BLaER1 treated with 17β-estradiol and CSF1 and Interleukin-3, amounts not matched to agents 10 nM and 100 nM (cell line): ENCODE data around the gene MIGA2.
A peak's percentile ranks its signal among the peaks of the same experiment; 100 is the strongest.

Source experiments
- H3K27ac ChIP-seq, 11 experiments: shearing (Covaris generic); formaldehyde crosslinking; 2 replicates each; pipeline ENCODE4 v1.8.1; 2022
- H3K27me3 ChIP-seq, 11 experiments: shearing (Covaris generic); formaldehyde crosslinking; 2 replicates each; pipeline ENCODE4 v1.8.1; 2022
- H3K36me3 ChIP-seq, 11 experiments: shearing (Covaris generic); formaldehyde crosslinking; 2 replicates each; pipeline ENCODE4 v1.8.1; 2022
- H3K4me1 ChIP-seq, 10 experiments: shearing (Covaris generic); formaldehyde crosslinking; 2 replicates each; pipeline ENCODE4 v1.8.1; 2022
- H3K4me2 ChIP-seq, 11 experiments: shearing (Covaris generic); formaldehyde crosslinking; 2 replicates each; pipeline ENCODE4 v1.8.1; 2022
- H3K4me3 ChIP-seq, 10 experiments: shearing (Covaris generic); formaldehyde crosslinking; 2 replicates each; pipeline ENCODE4 v1.8.1; 2022
- H3K9ac ChIP-seq, 11 experiments: shearing (Covaris generic); formaldehyde crosslinking; 2 replicates each; pipeline ENCODE4 v1.8.1; 2022
- H3K9me3 ChIP-seq, 11 experiments: shearing (Covaris generic); formaldehyde crosslinking; replicated peaks in 1 of 11; 2 replicates each; pipeline ENCODE4 v1.8.1; 2022
- H4K20me1 ChIP-seq, 11 experiments: shearing (Covaris generic); formaldehyde crosslinking; 2 replicates each; pipeline ENCODE4 v1.8.1; 2022
- Cebpa-rat ChIP-seq, 11 experiments: shearing (Covaris generic); IDR thresholded peaks; 2 replicates each; pipeline ENCODE4 v1.8.1; 2022

MIGA2 gene

GRCh38 chr9:129036241-129036922 is at the start of gene MIGA2:
Gene MIGA2 (plus strand): TSS chr9:129036626. CDS start chr9:129040595, 3,969 bp downstream.
- Histone ChIP-seq H3K36me3 (peaks cover 10 to 22% (median 17%) of the 10 kb centered on the region in 11 experiments), H3K9ac (peak within 1 kb of the TSS; percentile 72 to 91 (median 86)), H3K27me3 (no peaks in the 10 kb centered on the region), H3K4me2 (peak within 1 kb of the TSS; percentile 86 to 99 (median 97)), H3K27ac (peak within 1 kb of the TSS; percentile 31 to 84 (median 75); a peak in 21 of 22 replicates), H3K4me1 (peaks cover 25 to 33% (median 27%) of the 10 kb centered on the region in 10 experiments), H3K4me3 (peak within 1 kb of the TSS; percentile 85 to 98 (median 94)), H3K9me3 (no peaks in the 10 kb centered on the region), H4K20me1 (peaks cover 0 to 44% (median 30%) of the 10 kb centered on the region in 11 experiments; a peak in 17 of 22 replicates)
- TF ChIP-seq Cebpa-rat (IDR thresholded peaks at IDR 0.05), result no peak

- no peaks in the 10 kb centered on the region for H3K9me3 ChIP-seq
- no peak overlapping the region for H3K4me2 ChIP-seq
- H3K4me3 ChIP-seq, result no peak overlapping the region
- peaks cover 0 to 23% (median 11%) of the 10 kb centered on the region in 10 experiments; a peak in 11 of 20 replicates for H3K4me1 ChIP-seq
- peaks cover 0 to 8% (median 0%) of the 10 kb centered on the region in 11 experiments; a peak in 3 of 22 replicates for H4K20me1 ChIP-seq
- peaks cover 96 to 100% (median 100%) of the 10 kb centered on the region in 11 experiments for H3K36me3 ChIP-seq
- TF ChIP-seq Cebpa-rat (IDR thresholded peaks at IDR 0.05), result no peak
- H3K27ac ChIP-seq, result no peak overlapping the region
- H3K27me3 ChIP-seq, result no peaks in the 10 kb centered on the region
- H3K9ac ChIP-seq, result no peak overlapping the region
Observed at GRCh38 chr9:128986671-128987070, 49.8 kb upstream of the MIGA2 start.

GRCh38 chr9:128987805-128988204 is 48.6 kb upstream of the MIGA2 start:
- peaks cover 0 to 35% (median 13%) of the 10 kb centered on the region in 10 experiments; a peak in 13 of 20 replicates for H3K4me1 ChIP-seq
- H3K4me3 ChIP-seq, result no peak overlapping the region
- H3K9ac ChIP-seq, result no peak overlapping the region
- H3K27me3 ChIP-seq, result no peaks in the 10 kb centered on the region
- no peaks in the 10 kb centered on the region for H3K9me3 ChIP-seq
- TF ChIP-seq Cebpa-rat (IDR thresholded peaks at IDR 0.05), result no peak
- peaks cover 0 to 18% (median 0%) of the 10 kb centered on the region in 11 experiments; a peak in 4 of 22 replicates for H4K20me1 ChIP-seq
- no peak overlapping the region for H3K4me2 ChIP-seq
- H3K27ac ChIP-seq, result no peak overlapping the region
- H3K36me3 ChIP-seq, result peaks cover 92 to 100% (median 99%) of the 10 kb centered on the region in 11 experiments

- TF ChIP-seq Cebpa-rat (IDR thresholded peaks at IDR 0.05), result no peak
- Histone ChIP-seq H3K4me2 (no peak overlapping the region; a peak in 1 of 22 replicates), H4K20me1 (peaks cover 0 to 51% (median 19%) of the 10 kb centered on the region in 11 experiments; a peak in 13 of 22 replicates), H3K36me3 (peaks cover 90 to 100% (median 99%) of the 10 kb centered on the region in 11 experiments), H3K27me3 (no peaks in the 10 kb centered on the region), H3K4me3 (no peak overlapping the region), H3K9ac (no peak overlapping the region), H3K27ac (no peak overlapping the region), H3K9me3 (no peaks in the 10 kb centered on the region), H3K4me1 (peaks cover 5 to 73% (median 39%) of the 10 kb centered on the region in 10 experiments; a peak in 16 of 20 replicates)
Observed at GRCh38 chr9:128992995-128993394, 43.4 kb upstream of the MIGA2 start.

- Histone ChIP-seq H3K4me3 (no peak overlapping the region), H3K27ac (peak overlapping the region in 2 of 11 experiments; percentile 5 to 26; a peak in 2 of 22 replicates), H3K9me3 (no peaks in the 10 kb centered on the region), H3K9ac (peak overlapping the region in 5 of 11 experiments; percentile 6 to 40 (median 33); a peak in 4 of 22 replicates), H3K4me1 (peaks cover 5 to 59% (median 33%) of the 10 kb centered on the region in 10 experiments; a peak in 16 of 20 replicates), H3K36me3 (peaks cover 87 to 100% (median 99%) of the 10 kb centered on the region in 11 experiments), H4K20me1 (peaks cover 0 to 57% (median 21%) of the 10 kb centered on the region in 11 experiments; a peak in 14 of 22 replicates), H3K27me3 (no peaks in the 10 kb centered on the region), H3K4me2 (peak overlapping the region in 8 of 11 experiments; percentile 3 to 65 (median 62); a peak in 13 of 22 replicates)
- no peak for TF ChIP-seq Cebpa-rat (IDR thresholded peaks at IDR 0.05)
Observed at GRCh38 chr9:128995791-128996190, 40.6 kb upstream of the MIGA2 start.

- Histone ChIP-seq H3K4me3 (no peak overlapping the region), H3K9me3 (no peaks in the 10 kb centered on the region), H3K27ac (no peak overlapping the region), H4K20me1 (peaks cover 0 to 60% (median 22%) of the 10 kb centered on the region in 11 experiments; a peak in 14 of 22 replicates), H3K9ac (no peak overlapping the region), H3K4me1 (peaks cover 0 to 32% (median 25%) of the 10 kb centered on the region in 10 experiments; a peak in 15 of 20 replicates), H3K27me3 (no peaks in the 10 kb centered on the region), H3K4me2 (no peak overlapping the region), H3K36me3 (peaks cover 94 to 100% (median 100%) of the 10 kb centered on the region in 11 experiments)
- TF ChIP-seq Cebpa-rat (IDR thresholded peaks at IDR 0.05), result no peak
Observed at GRCh38 chr9:128998462-128998861, 38.0 kb upstream of the MIGA2 start.

- no peak for TF ChIP-seq Cebpa-rat (IDR thresholded peaks at IDR 0.05)
Observed at GRCh38 chr9:128999581-129000206, 36.7 kb upstream of the MIGA2 start.

GRCh38 chr9:129001504-129002325 is 34.7 kb upstream of the MIGA2 start:
- no peak for TF ChIP-seq Cebpa-rat (IDR thresholded peaks at IDR 0.05)
- Histone ChIP-seq H3K27ac (no peak overlapping the region), H3K4me2 (no peak overlapping the region), H3K4me1 (peaks cover 0 to 4% (median 0%) of the 10 kb centered on the region in 10 experiments; a peak in 3 of 20 replicates), H3K27me3 (no peaks in the 10 kb centered on the region), H4K20me1 (peaks cover 3 to 59% (median 24%) of the 10 kb centered on the region in 11 experiments; a peak in 17 of 22 replicates), H3K36me3 (peaks cover 90 to 100% (median 99%) of the 10 kb centered on the region in 11 experiments), H3K4me3 (no peak overlapping the region), H3K9me3 (no peaks in the 10 kb centered on the region), H3K9ac (0 out of 22 replicates have a peak overlapping the region, but pooled peaks of 1 of the 11 experiments have one; percentile 9)

More at GRCh38 chr9:128999581-129000206, 36.7 kb upstream of the MIGA2 start:
- peaks cover 91 to 100% (median 99%) of the 10 kb centered on the region in 11 experiments for H3K36me3 ChIP-seq
- H3K9me3 ChIP-seq, result no peaks in the 10 kb centered on the region
- H3K4me2 ChIP-seq, result no peak overlapping the region
- H3K27ac ChIP-seq, result no peak overlapping the region
- H4K20me1 ChIP-seq, result peaks cover 0 to 59% (median 22%) of the 10 kb centered on the region in 11 experiments; a peak in 14 of 22 replicates
- H3K4me3 ChIP-seq, result no peak overlapping the region
- H3K27me3 ChIP-seq, result no peaks in the 10 kb centered on the region
- H3K4me1 ChIP-seq, result peaks cover 0 to 21% (median 18%) of the 10 kb centered on the region in 10 experiments; a peak in 15 of 20 replicates
- peak overlapping the region in 3 of 11 experiments; percentile 18 to 32 (median 30); a peak in 2 of 22 replicates for H3K9ac ChIP-seq
